ENCODE data around the gene SCAMP4.
"Not testable (repeated sequence)": the region's sequence is repeated elsewhere in the genome, so short reads cannot be mapped to it uniquely, and the experiment has no call there.

The SCAMP4 gene

GRCh38 chr19:1865172-1866010 lies 39.8 kb upstream of the SCAMP4 start:
- DNase-seq, result no peak

GRCh38 chr19:1866693-1867348 lies 38.4 kb upstream of the SCAMP4 start:
- DNase-seq, result no peak

GRCh38 chr19:1867349-1867724 lies 37.9 kb upstream of the SCAMP4 start:
- DNase-seq, result no peak

GRCh38 chr19:1868971-1869370 lies 36.2 kb upstream of the SCAMP4 start:
- no peak for DNase-seq

GRCh38 chr19:1871140-1871597 lies 34.0 kb upstream of the SCAMP4 start:
- no peak for DNase-seq

GRCh38 chr19:1871630-1872029 lies 33.6 kb upstream of the SCAMP4 start:
- no peak for DNase-seq

- DNase-seq, result no peak
Observed at GRCh38 chr19:1872807-1873523, 32.2 kb upstream of the SCAMP4 start.

GRCh38 chr19:1873524-1874473 lies 31.4 kb upstream of the SCAMP4 start:
- peak in 32 of 51 donors; percentile 17 to 81 (median 58) for DNase-seq

- no peak for DNase-seq
Observed at GRCh38 chr19:1874554-1875185, 30.5 kb upstream of the SCAMP4 start.

- DNase-seq, result not testable (repeated sequence)
Observed at GRCh38 chr19:1875265-1875645, 29.9 kb upstream of the SCAMP4 start.

GRCh38 chr19:1875646-1876495 lies 29.3 kb upstream of the SCAMP4 start:
- peak; percentile 28 to 96 (median 88) for DNase-seq

GRCh38 chr19:1876496-1877279 lies 28.5 kb upstream of the SCAMP4 start:
- not testable (repeated sequence) for DNase-seq

GRCh38 chr19:1877280-1877660 lies 27.9 kb upstream of the SCAMP4 start:
- not testable (repeated sequence) for DNase-seq

- not testable (repeated sequence) for DNase-seq
Observed at GRCh38 chr19:1878583-1878982, 26.6 kb upstream of the SCAMP4 start.

GRCh38 chr19:1879982-1880381 lies 25.2 kb upstream of the SCAMP4 start:
- DNase-seq, result not testable (repeated sequence)

- no peak for DNase-seq
Observed at GRCh38 chr19:1880611-1881392, 24.4 kb upstream of the SCAMP4 start.

GRCh38 chr19:1881393-1882088 lies 23.7 kb upstream of the SCAMP4 start:
- peak in 8 of 51 donors; percentile 27 to 63 (median 50) for DNase-seq

Data from hypothalamus (tissue), 51 donors.